T-helper 1 cell treated with Interleukin-12 subunit alpha and Interleukin-12 subunit beta and Interleukin-4 antibody, amounts not matched to agents 30 μg/mL and 1 μg/mL, for 36 hours (primary cell): Measurements from ENCODE around the gene LPAR5.
A peak's percentile ranks its signal among the peaks of the same experiment; 100 is the strongest.

ENCODE experiments used
- H3K27ac Mint-ChIP-seq: one replicate; pipeline ENCODE4 v1.8.0; 2021; ENCODE audit warnings: mild to moderate bottlenecking, mixed read lengths
- H3K27me3 Mint-ChIP-seq: one replicate; pipeline ENCODE4 v1.8.0; 2021; ENCODE audit warnings: low read depth, mixed read lengths
- H3K36me3 Mint-ChIP-seq: one replicate; pipeline ENCODE4 v1.8.0; 2021; ENCODE audit warnings: low read depth, mixed read lengths
- H3K4me1 Mint-ChIP-seq: one replicate; pipeline ENCODE4 v1.8.0; 2021; ENCODE audit warnings: low read depth, mixed read lengths
- H3K4me3 Mint-ChIP-seq: one replicate; pipeline ENCODE4 v1.8.0; 2021; ENCODE audit warnings: mild to moderate bottlenecking, moderate library complexity, mixed read lengths
- H3K9me3 Mint-ChIP-seq: one replicate; pipeline ENCODE4 v1.8.0; 2021; ENCODE audit warnings: mixed read lengths

LPAR5 gene

GRCh38 chr12:6626654-6627283 lies 9.0 kb downstream of the LPAR5 start:
- Mint-ChIP-seq H3K9me3 (no peaks in the 10 kb centered on the region), H3K27ac (no peak overlapping the region), H3K27me3 (no peaks in the 10 kb centered on the region), H3K4me1 (peaks cover 25% of the 10 kb centered on the region), H3K36me3 (peaks cover 2% of the 10 kb centered on the region), H3K4me3 (no peak overlapping the region)

- H3K9me3 Mint-ChIP-seq = no peaks in the 10 kb centered on the region
- peak overlapping the region; percentile 25 for H3K4me3 Mint-ChIP-seq
- no peak overlapping the region for H3K27ac Mint-ChIP-seq
- H3K27me3 Mint-ChIP-seq = no peaks in the 10 kb centered on the region
- H3K4me1 Mint-ChIP-seq = peaks cover 6% of the 10 kb centered on the region
- peaks cover 3% of the 10 kb centered on the region for H3K36me3 Mint-ChIP-seq
Measured at GRCh38 chr12:6620885-6621274, 14.9 kb downstream of the LPAR5 start.

- Mint-ChIP-seq H3K4me1 (peaks cover 6% of the 10 kb centered on the region), H3K27me3 (no peaks in the 10 kb centered on the region), H3K4me3 (no peak overlapping the region), H3K9me3 (no peaks in the 10 kb centered on the region), H3K36me3 (peaks cover 3% of the 10 kb centered on the region), H3K27ac (no peak overlapping the region)
Measured at GRCh38 chr12:6620137-6620884, 15.4 kb downstream of the LPAR5 start.

- no peaks in the 10 kb centered on the region for H3K27me3 Mint-ChIP-seq
- H3K27ac Mint-ChIP-seq = no peak overlapping the region
- H3K36me3 Mint-ChIP-seq = peaks cover 3% of the 10 kb centered on the region
- H3K9me3 Mint-ChIP-seq = no peaks in the 10 kb centered on the region
- H3K4me3 Mint-ChIP-seq = no peak overlapping the region
- H3K4me1 Mint-ChIP-seq = peaks cover 10% of the 10 kb centered on the region
Measured at GRCh38 chr12:6618483-6619225, 17.1 kb downstream of the LPAR5 start.

GRCh38 chr12:6615802-6616201 lies 20.0 kb downstream of the LPAR5 start:
- H3K9me3 Mint-ChIP-seq = no peaks in the 10 kb centered on the region
- peak overlapping the region; percentile 13 for H3K27ac Mint-ChIP-seq
- H3K36me3 Mint-ChIP-seq = peaks cover 3% of the 10 kb centered on the region
- H3K4me3 Mint-ChIP-seq = no peak overlapping the region
- no peaks in the 10 kb centered on the region for H3K27me3 Mint-ChIP-seq
- peaks cover 33% of the 10 kb centered on the region for H3K4me1 Mint-ChIP-seq

- Mint-ChIP-seq H3K27ac (no peak overlapping the region), H3K4me1 (peaks cover 31% of the 10 kb centered on the region), H3K27me3 (no peaks in the 10 kb centered on the region), H3K9me3 (no peaks in the 10 kb centered on the region), H3K4me3 (no peak overlapping the region), H3K36me3 (peaks cover 2% of the 10 kb centered on the region)
Measured at GRCh38 chr12:6614513-6615172, 21.1 kb downstream of the LPAR5 start.

- no peak overlapping the region for H3K4me3 Mint-ChIP-seq
- H3K9me3 Mint-ChIP-seq = no peaks in the 10 kb centered on the region
- H3K4me1 Mint-ChIP-seq = peaks cover 31% of the 10 kb centered on the region
- no peaks in the 10 kb centered on the region for H3K36me3 Mint-ChIP-seq
- H3K27ac Mint-ChIP-seq = no peak overlapping the region
- no peaks in the 10 kb centered on the region for H3K27me3 Mint-ChIP-seq
Measured at GRCh38 chr12:6613776-6614512, 21.8 kb downstream of the LPAR5 start.

- Mint-ChIP-seq H3K27me3 (no peaks in the 10 kb centered on the region), H3K4me1 (peaks cover 31% of the 10 kb centered on the region), H3K9me3 (no peaks in the 10 kb centered on the region), H3K36me3 (no peaks in the 10 kb centered on the region), H3K27ac (peak overlapping the region; percentile 65), H3K4me3 (no peak overlapping the region)
Measured at GRCh38 chr12:6613015-6613775, 22.6 kb downstream of the LPAR5 start.

- H3K4me1 Mint-ChIP-seq = peaks cover 28% of the 10 kb centered on the region
- peak overlapping the region; percentile 65 for H3K27ac Mint-ChIP-seq
Measured at GRCh38 chr12:6612652-6613014, 23.1 kb downstream of the LPAR5 start.

GRCh38 chr12:6612247-6612646 lies 23.5 kb downstream of the LPAR5 start:
- Mint-ChIP-seq H3K4me3 (peak overlapping the region; percentile 46), H3K36me3 (no peaks in the 10 kb centered on the region), H3K9me3 (no peaks in the 10 kb centered on the region), H3K4me1 (peaks cover 27% of the 10 kb centered on the region), H3K27me3 (no peaks in the 10 kb centered on the region), H3K27ac (peak overlapping the region; percentile 65)

More at GRCh38 chr12:6612652-6613014, 23.1 kb downstream of the LPAR5 start:
- no peaks in the 10 kb centered on the region for H3K36me3 Mint-ChIP-seq
- H3K27me3 Mint-ChIP-seq = no peaks in the 10 kb centered on the region
- H3K9me3 Mint-ChIP-seq = no peaks in the 10 kb centered on the region
- peak overlapping the region; percentile 46 for H3K4me3 Mint-ChIP-seq

GRCh38 chr12:6608592-6609281 lies 27.0 kb downstream of the LPAR5 start:
- Mint-ChIP-seq H3K4me1 (peaks cover 40% of the 10 kb centered on the region), H3K9me3 (no peaks in the 10 kb centered on the region), H3K27ac (no peak overlapping the region), H3K36me3 (peaks cover 12% of the 10 kb centered on the region), H3K4me3 (no peak overlapping the region), H3K27me3 (no peaks in the 10 kb centered on the region)

GRCh38 chr12:6607751-6608591 lies 27.8 kb downstream of the LPAR5 start:
- Mint-ChIP-seq H3K4me1 (peaks cover 43% of the 10 kb centered on the region), H3K27me3 (no peaks in the 10 kb centered on the region), H3K4me3 (no peak overlapping the region), H3K36me3 (peaks cover 17% of the 10 kb centered on the region), H3K27ac (no peak overlapping the region), H3K9me3 (no peaks in the 10 kb centered on the region)
